ENCODE results near the gene HDAC6. TPM values are rescaled to one million over a fixed set of nuclear protein-coding genes. Genes with fewer than 3 reads are reported as not detected.
A peak's percentile ranks its signal among the peaks of the same experiment; 100 is the strongest.

HDAC6 gene
- total RNA-seq (2014; rRNA removed; shearing (Covaris generic)) (62.0 and 73.6 TPM in 2 replicates), total RNA-seq (2022) (108 and 121 TPM in 2 replicates), Bru-seq, nascent RNA (percentile 55 among the genes with signal in this experiment), BruChase-seq, experiment 1, labeled RNA remaining after a 6-hour chase (percentile 66 among the genes with signal in this experiment), BruChase-seq, experiment 2, labeled RNA remaining after a 2-hour chase (percentile 63 among the genes with signal in this experiment)
- long read RNA-seq, full-length matches to known transcripts = 39 of 102 reads
- long read RNA-seq, partial matches to known transcripts = 32 of 102 reads
- long read RNA-seq, other reads (novel, unspliced or antisense) = 31 of 102 reads

DNA sequence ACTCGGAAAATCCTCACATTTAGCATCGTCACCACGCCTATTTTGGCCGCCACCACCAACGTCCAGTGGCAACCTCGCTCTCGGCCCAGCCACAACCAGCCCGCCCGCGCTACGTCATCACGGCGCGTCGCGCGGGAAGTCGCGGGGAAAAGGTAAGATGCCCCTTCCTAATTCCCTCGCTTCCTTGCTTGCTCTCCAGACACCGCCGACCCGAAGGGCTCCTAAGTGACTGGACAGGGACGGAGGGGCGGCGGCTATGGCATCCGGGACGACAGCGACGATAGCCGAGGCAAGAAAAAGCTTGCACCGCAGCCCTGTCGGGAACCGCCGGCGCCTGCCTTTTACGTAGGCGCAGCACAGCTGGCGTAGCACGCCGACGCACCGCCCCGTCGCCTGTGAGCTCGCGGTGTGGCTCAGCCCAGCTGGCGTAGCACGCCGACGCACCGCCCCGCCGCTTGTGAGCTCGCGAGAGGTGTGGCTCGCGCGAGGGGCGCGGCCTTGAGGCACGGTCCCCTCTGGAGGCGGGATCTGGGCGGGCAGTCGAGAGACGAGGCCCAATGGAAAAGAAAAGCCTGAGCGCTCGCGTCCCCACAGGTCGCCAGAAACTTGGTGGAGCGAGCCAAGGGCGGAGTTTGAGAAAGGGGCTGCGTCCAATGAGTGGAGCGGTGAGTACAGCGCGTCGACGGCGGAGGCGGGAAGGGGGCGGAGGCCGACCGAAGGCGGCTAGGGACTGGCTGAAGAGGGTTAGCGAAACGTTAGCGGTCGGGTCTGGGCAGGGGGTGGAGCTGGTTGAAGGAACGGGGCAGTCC is at the start of gene HDAC6:
Gene HDAC6 (plus strand): TSS at position 788 of the 809 bp plus-strand sequence. CDS start 626 bp downstream, outside the sequence.
- ChIA-PET CTCF (ENCODE audit: unreplicated experiment) (interaction anchor here (0.5 to 1.0 kb wide), 3 partner anchors 9 to 242 kb away, joined by 3 read pairs; partner anchors contain the start of gene TFE3), POLR2A (interaction anchor here (0.7 to 1.5 kb wide), 3 partner anchors 25 to 153 kb away, joined by 3 to 4 read pairs (median 3); no protein-coding TSS in a partner anchor)
- peak within 1 kb of the TSS; percentile 69; the same call in 1 of the 2 replicates for H2AFZ ChIP-seq (ENCODE audit: low read length)
- BruUV-seq (replicated peaks) = no TSS peak
- peak within 1 kb of the TSS; percentile 77 for H3K4me3 ChIP-seq (ENCODE audit: low read depth, low read length, poor library complexity, severe bottlenecking)
- intact Hi-C loops (cut with micrococcal nuclease; ENCODE audit: unreplicated experiment) = loop anchor here (2.0 to 10.0 kb wide), 3 partner anchors 64 to 125 kb away; partner anchors contain the start of genes PQBP1 and TIMM17B
- H3K4me1 ChIP-seq (ENCODE audit: insufficient read depth, low read length, poor library complexity, severe bottlenecking) = peaks cover 18% of the 10 kb centered on the region
- H3K79me2 ChIP-seq (ENCODE audit: insufficient read depth, low read depth, low read length) = peaks cover 8% of the 10 kb centered on the region; the same call in 1 of the 2 replicates
- no peaks in the 10 kb centered on the region for H3K9me2 ChIP-seq (ENCODE audit: insufficient read depth, low read length)
- no peaks in the 10 kb centered on the region for H4K20me1 ChIP-seq (ENCODE audit: insufficient read depth, low read length)
- TF ChIP-seq, protein P1, sequence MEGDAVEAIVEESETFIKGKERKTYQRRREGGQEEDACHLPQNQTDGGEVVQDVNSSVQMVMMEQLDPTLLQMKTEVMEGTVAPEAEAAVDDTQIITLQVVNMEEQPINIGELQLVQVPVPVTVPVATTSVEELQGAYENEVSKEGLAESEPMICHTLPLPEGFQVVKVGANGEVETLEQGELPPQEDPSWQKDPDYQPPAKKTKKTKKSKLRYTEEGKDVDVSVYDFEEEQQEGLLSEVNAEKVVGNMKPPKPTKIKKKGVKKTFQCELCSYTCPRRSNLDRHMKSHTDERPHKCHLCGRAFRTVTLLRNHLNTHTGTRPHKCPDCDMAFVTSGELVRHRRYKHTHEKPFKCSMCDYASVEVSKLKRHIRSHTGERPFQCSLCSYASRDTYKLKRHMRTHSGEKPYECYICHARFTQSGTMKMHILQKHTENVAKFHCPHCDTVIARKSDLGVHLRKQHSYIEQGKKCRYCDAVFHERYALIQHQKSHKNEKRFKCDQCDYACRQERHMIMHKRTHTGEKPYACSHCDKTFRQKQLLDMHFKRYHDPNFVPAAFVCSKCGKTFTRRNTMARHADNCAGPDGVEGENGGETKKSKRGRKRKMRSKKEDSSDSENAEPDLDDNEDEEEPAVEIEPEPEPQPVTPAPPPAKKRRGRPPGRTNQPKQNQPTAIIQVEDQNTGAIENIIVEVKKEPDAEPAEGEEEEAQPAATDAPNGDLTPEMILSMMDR (conservative IDR thresholded peaks at IDR 0.05; ENCODE audit: low read length) = no peak
- TF ChIP-seq EZH2phosphoT487 (IDR thresholded peaks at IDR 0.05; ENCODE audit: borderline replicate concordance, low read depth, low read length) = no peak
- H3K27ac ChIP-seq (ENCODE audit: low read depth, low read length, poor library complexity, severe bottlenecking) = peak within 1 kb of the TSS; percentile 86
- peak; percentile 98 for DNase-seq (ENCODE audit: low spot score)
- H3K9me3 ChIP-seq (ENCODE audit: low read length) = no peaks in the 10 kb centered on the region
- H3K4me2 ChIP-seq (ENCODE audit: low read length) = peak within 1 kb of the TSS; percentile 97
- H3K36me3 ChIP-seq (ENCODE audit: insufficient read depth, low read length) = peaks cover 14% of the 10 kb centered on the region

DNA sequence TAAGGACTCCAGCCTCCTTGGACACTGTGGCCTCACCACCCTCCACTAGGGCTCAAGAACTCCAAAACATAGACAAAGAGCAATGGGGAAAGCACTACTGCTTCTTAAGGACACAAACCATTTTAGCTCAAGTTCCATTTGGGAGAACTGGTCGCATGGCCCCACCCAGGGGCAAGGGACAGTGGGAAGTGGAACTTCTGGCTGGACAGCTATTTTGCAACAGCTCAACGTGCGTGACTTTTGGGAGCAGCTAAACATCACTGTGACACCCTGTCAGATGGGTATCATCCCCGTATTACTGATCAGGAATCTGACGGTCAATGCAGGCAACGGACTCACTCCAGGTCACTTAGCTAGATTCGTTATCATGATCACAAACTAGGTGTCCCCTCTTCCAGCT is 49.4 kb upstream of the HDAC6 start:
- Histone ChIP-seq H3K9me3 (ENCODE audit: low read length) (no peaks in the 10 kb centered on the region), H4K20me1 (ENCODE audit: insufficient read depth, low read length) (no peaks in the 10 kb centered on the region), H3K4me3 (ENCODE audit: low read depth, low read length, poor library complexity, severe bottlenecking) (no peak overlapping the region), H2AFZ (ENCODE audit: low read length) (no peak overlapping the region), H3K4me1 (ENCODE audit: insufficient read depth, low read length, poor library complexity, severe bottlenecking) (no peaks in the 10 kb centered on the region), H3K4me2 (ENCODE audit: low read length) (no peak overlapping the region), H3K9me2 (ENCODE audit: insufficient read depth, low read length) (no peaks in the 10 kb centered on the region), H3K79me2 (ENCODE audit: insufficient read depth, low read depth, low read length) (no peaks in the 10 kb centered on the region), H3K36me3 (ENCODE audit: insufficient read depth, low read length) (no peaks in the 10 kb centered on the region), H3K27ac (ENCODE audit: low read depth, low read length, poor library complexity, severe bottlenecking) (no peak overlapping the region)
- intact Hi-C loops (cut with micrococcal nuclease; ENCODE audit: unreplicated experiment) = no loop called here
- no peak for DNase-seq (ENCODE audit: low spot score)
- CTCF ChIA-PET (ENCODE audit: unreplicated experiment) = no interaction called here
- TF ChIP-seq, protein P1 (conservative IDR thresholded peaks at IDR 0.05; ENCODE audit: low read length) = no peak
- no peak for TF ChIP-seq EZH2phosphoT487 (IDR thresholded peaks at IDR 0.05; ENCODE audit: borderline replicate concordance, low read depth, low read length)
- POLR2A ChIA-PET = no interaction called here
- no TSS peak for BruUV-seq (replicated peaks)

All from OCI-LY7 (cell line).